Endothelial cell of umbilical vein (primary cell): ENCODE results near the gene ZC2HC1C.

Experiments used
- EZH2 ChIP-seq: IDR thresholded peaks from 2 replicates; pipeline ENCODE4 v1.6.1; 2012; ENCODE audit warnings: borderline replicate concordance, low read depth, mild to moderate bottlenecking, moderate library complexity, low read length, inconsistent platforms; ENCODE audit not compliant: severe bottlenecking
- POLR2A ChIP-seq: IDR thresholded peaks from 2 replicates; pipeline ENCODE4 v1.6.1; 2012; ENCODE audit warnings: low read depth, mild to moderate bottlenecking, control low read depth, low read length
- POLR2AphosphoS5 ChIP-seq: IDR thresholded peaks from 2 replicates; pipeline ENCODE4 v1.6.1; 2012; ENCODE audit warnings: low read depth, mild to moderate bottlenecking, control low read depth, low read length, moderate library complexity; ENCODE audit not compliant: insufficient read depth
- TF ChIP-seq, protein P1 (sequence below), 2 donors: IDR thresholded peaks; 1 replicate in 1 of 2; 2 replicates in 1 of 2; pipeline ENCODE4 v1.5.1; 2011; ENCODE audit warnings: low read length in 2 of 2, mild to moderate bottlenecking in 2 of 2, moderate library complexity in 2 of 2, control low read depth in 1 of 2, inconsistent platforms in 1 of 2, low read depth in 1 of 2; ENCODE audit not compliant: insufficient read depth in 1 of 2; ENCODE audit errors: extremely low read depth in 1 of 2
- TF ChIP-seq, protein P2 (sequence below): IDR thresholded peaks from 2 replicates; pipeline ENCODE4 v1.6.1; 2011; ENCODE audit not compliant: insufficient read depth, insufficient read length

GRCh38 chr14:75063013-75063412 is 6.4 kb upstream of the ZC2HC1C start:
- TF ChIP-seq POLR2A, result no peak
- TF ChIP-seq, protein P1, sequence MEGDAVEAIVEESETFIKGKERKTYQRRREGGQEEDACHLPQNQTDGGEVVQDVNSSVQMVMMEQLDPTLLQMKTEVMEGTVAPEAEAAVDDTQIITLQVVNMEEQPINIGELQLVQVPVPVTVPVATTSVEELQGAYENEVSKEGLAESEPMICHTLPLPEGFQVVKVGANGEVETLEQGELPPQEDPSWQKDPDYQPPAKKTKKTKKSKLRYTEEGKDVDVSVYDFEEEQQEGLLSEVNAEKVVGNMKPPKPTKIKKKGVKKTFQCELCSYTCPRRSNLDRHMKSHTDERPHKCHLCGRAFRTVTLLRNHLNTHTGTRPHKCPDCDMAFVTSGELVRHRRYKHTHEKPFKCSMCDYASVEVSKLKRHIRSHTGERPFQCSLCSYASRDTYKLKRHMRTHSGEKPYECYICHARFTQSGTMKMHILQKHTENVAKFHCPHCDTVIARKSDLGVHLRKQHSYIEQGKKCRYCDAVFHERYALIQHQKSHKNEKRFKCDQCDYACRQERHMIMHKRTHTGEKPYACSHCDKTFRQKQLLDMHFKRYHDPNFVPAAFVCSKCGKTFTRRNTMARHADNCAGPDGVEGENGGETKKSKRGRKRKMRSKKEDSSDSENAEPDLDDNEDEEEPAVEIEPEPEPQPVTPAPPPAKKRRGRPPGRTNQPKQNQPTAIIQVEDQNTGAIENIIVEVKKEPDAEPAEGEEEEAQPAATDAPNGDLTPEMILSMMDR (IDR thresholded peaks at IDR 0.05; ENCODE audit: extremely low read depth in 1 of 2, insufficient read depth in 1 of 2, low read depth in 1 of 2, low read length in 2 of 2), result no peak
- no peak for TF ChIP-seq EZH2
- TF ChIP-seq POLR2AphosphoS5, result no peak
- TF ChIP-seq, protein P2, sequence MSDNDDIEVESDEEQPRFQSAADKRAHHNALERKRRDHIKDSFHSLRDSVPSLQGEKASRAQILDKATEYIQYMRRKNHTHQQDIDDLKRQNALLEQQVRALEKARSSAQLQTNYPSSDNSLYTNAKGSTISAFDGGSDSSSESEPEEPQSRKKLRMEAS, result no peak
